Measurements from ENCODE around the gene FOXS1.
"Not testable (repeated sequence)": the region's sequence is repeated elsewhere in the genome, so short reads cannot be mapped to it uniquely, and the experiment has no call there.

Gene FOXS1

GRCh38 chr20:31838646-31839292 lies 6.6 kb downstream of the FOXS1 start:
- no peak for DNase-seq

GRCh38 chr20:31837896-31838397 lies 7.5 kb downstream of the FOXS1 start:
- DNase-seq, result no peak

GRCh38 chr20:31836853-31837608 lies 8.4 kb downstream of the FOXS1 start:
- no peak for DNase-seq

GRCh38 chr20:31835977-31836852 lies 9.2 kb downstream of the FOXS1 start:
- DNase-seq, result no peak

- DNase-seq, result no peak
Measured at GRCh38 chr20:31835554-31835953, 9.8 kb downstream of the FOXS1 start.

- no peak for DNase-seq
Measured at GRCh38 chr20:31833931-31834521, 11.4 kb downstream of the FOXS1 start.

- DNase-seq, result peak; percentile 4
Measured at GRCh38 chr20:31833130-31833930, 12.1 kb downstream of the FOXS1 start.

GRCh38 chr20:31831771-31832306 lies 13.6 kb downstream of the FOXS1 start:
- no peak for DNase-seq

- DNase-seq, result no peak
Measured at GRCh38 chr20:31831211-31831610, 14.2 kb downstream of the FOXS1 start.

- no peak for DNase-seq
Measured at GRCh38 chr20:31830406-31830981, 14.9 kb downstream of the FOXS1 start.

- DNase-seq, result no peak
Measured at GRCh38 chr20:31829731-31830130, 15.7 kb downstream of the FOXS1 start.

- not testable (repeated sequence) for DNase-seq
Measured at GRCh38 chr20:31828016-31828415, 17.4 kb downstream of the FOXS1 start.

GRCh38 chr20:31827059-31827458 lies 18.3 kb downstream of the FOXS1 start:
- DNase-seq, result no peak

GRCh38 chr20:31826074-31826473 lies 19.3 kb downstream of the FOXS1 start:
- no peak for DNase-seq

- DNase-seq, result no peak
Measured at GRCh38 chr20:31824554-31825313, 20.7 kb downstream of the FOXS1 start.

- DNase-seq, result no peak
Measured at GRCh38 chr20:31824125-31824485, 21.3 kb downstream of the FOXS1 start.

GRCh38 chr20:31823360-31824124 lies 21.9 kb downstream of the FOXS1 start:
- no peak for DNase-seq

GRCh38 chr20:31822421-31823330 lies 22.7 kb downstream of the FOXS1 start:
- DNase-seq, result peak; percentile 93

- no peak for DNase-seq
Measured at GRCh38 chr20:31821427-31821826, 24.0 kb downstream of the FOXS1 start.

Data from COR-L47 (cell line).